IMR-90 (cell line): ENCODE results near the gene NUB1. TPM values are rescaled to one million over a fixed set of nuclear protein-coding genes. Genes with fewer than 3 reads are reported as not detected.

Source experiments
- ATAC-seq: fragments of 200-7000 bp; cut with Tn5 transposase; 2 replicates; pipeline ENCODE4 v1.9.1; 2020; ENCODE audit warnings: low read depth, mild to moderate bottlenecking, moderate library complexity
- BruUV-seq: library from RNA; stranded (reverse); fragments of 400-500 nt; replicated peaks from 2 replicates; lab custom pipeline; 2021; lab: Mats Ljungman, UMichigan
- CTCF ChIA-PET: fragments of 300-600 bp; formaldehyde crosslinking; extraction: SDS; loops from one replicate; lab custom pipeline; 2021; ENCODE audit warnings: antibody characterized with exemption; lab: Yijun Ruan, JAX
- POLR2A ChIA-PET: fragments of 300-600 bp; sonication (Branson Sonifier 250); formaldehyde crosslinking; loops from one replicate; lab custom pipeline; 2022; ENCODE audit warnings: antibody characterized with exemption; ENCODE audit not compliant: unreplicated experiment; lab: Charles Lee
- DNase-seq: peaks from one replicate; pipeline ENCODE4 v3.0.0; 2013
- H2AFZ ChIP-seq: replicated peaks from 2 replicates; pipeline ENCODE3; 2013; ENCODE audit warnings: low read length, mild to moderate bottlenecking; ENCODE audit not compliant: poor library complexity
- H2AK5ac ChIP-seq: 2 replicates; pipeline ENCODE4 v1.6.1; 2013; ENCODE audit warnings: low read depth, low read length, inconsistent platforms
- H2AK9ac ChIP-seq: replicated peaks from 2 replicates; pipeline ENCODE3; 2013; ENCODE audit warnings: mild to moderate bottlenecking, low read depth, low read length, moderate library complexity; ENCODE audit not compliant: poor library complexity
- H2BK120ac ChIP-seq: 2 replicates; pipeline ENCODE4 v1.6.1; 2013; ENCODE audit warnings: low read depth, low read length, inconsistent platforms
- H2BK15ac ChIP-seq: 3 replicates; pipeline ENCODE4 v1.6.1; 2013; ENCODE audit warnings: low read depth, low read length, inconsistent platforms
- H2BK20ac ChIP-seq: 2 replicates; pipeline ENCODE4 v1.6.1; 2013; ENCODE audit warnings: low read depth, mild to moderate bottlenecking, inconsistent platforms, low read length, moderate library complexity
- H2BK5ac ChIP-seq: 2 replicates; pipeline ENCODE4 v1.6.1; 2013; ENCODE audit warnings: mild to moderate bottlenecking, low read depth, low read length, inconsistent platforms; ENCODE audit not compliant: poor library complexity, severe bottlenecking
- H3K14ac ChIP-seq: replicated peaks from 2 replicates; pipeline ENCODE4 v1.6.1; 2013; ENCODE audit warnings: low read depth, low read length, inconsistent platforms
- H3K18ac ChIP-seq: 2 replicates; pipeline ENCODE4 v1.6.1; 2013; ENCODE audit warnings: low read depth, low read length, control low read depth
- H3K23ac ChIP-seq: 2 replicates; pipeline ENCODE4 v1.6.1; 2013; ENCODE audit warnings: low read depth, low read length, inconsistent platforms
- H3K27ac ChIP-seq: 2 replicates; pipeline ENCODE4 v1.5.1; 2013; ENCODE audit warnings: mild to moderate bottlenecking, control low read depth, low read length; ENCODE audit not compliant: insufficient read depth
- H3K27me3 ChIP-seq: 2 replicates; pipeline ENCODE4 v1.6.1; 2013; ENCODE audit warnings: low read length; ENCODE audit not compliant: control insufficient read depth, insufficient read depth
- H3K36me3 ChIP-seq: 2 replicates; pipeline ENCODE4 v1.6.1; 2013; ENCODE audit warnings: low read length, mixed read lengths; ENCODE audit not compliant: control insufficient read depth, insufficient read depth
- H3K4ac ChIP-seq: 2 replicates; pipeline ENCODE4 v1.6.1; 2013; ENCODE audit warnings: low read depth, low read length, inconsistent platforms
- H3K4me1 ChIP-seq: 2 replicates; pipeline ENCODE4 v1.6.1; 2013; ENCODE audit warnings: low read length, mixed read lengths; ENCODE audit not compliant: control insufficient read depth, insufficient read depth
- H3K4me2 ChIP-seq: 2 replicates; pipeline ENCODE4 v1.6.1; 2013; ENCODE audit warnings: low read depth, mild to moderate bottlenecking, control low read depth, low read length, moderate library complexity
- H3K4me3 ChIP-seq: 2 replicates; pipeline ENCODE4 v1.5.1; 2013; ENCODE audit warnings: low read depth, mild to moderate bottlenecking, control low read depth, low read length, moderate library complexity; ENCODE audit not compliant: insufficient read depth
- H3K56ac ChIP-seq: 2 replicates; pipeline ENCODE4 v1.6.1; 2013; ENCODE audit warnings: low read length, inconsistent platforms; ENCODE audit not compliant: insufficient read depth; ENCODE audit errors: extremely low read depth
- H3K79me1 ChIP-seq, 2 experiments: 2 replicates each; pipeline ENCODE4 v1.6.1; 2013; ENCODE audit warnings: low read length in 2 of 2, inconsistent platforms in 1 of 2, low read depth in 1 of 2
- H3K9ac ChIP-seq: 2 replicates; pipeline ENCODE4 v1.6.1; 2013; ENCODE audit warnings: low read depth, low read length, control low read depth
- H3K9me1 ChIP-seq: 2 replicates; pipeline ENCODE4 v1.6.1; 2013; ENCODE audit warnings: low read length, inconsistent platforms; ENCODE audit not compliant: insufficient read depth
- H3K9me3 ChIP-seq: 2 replicates; pipeline ENCODE4 v1.6.1; 2013; ENCODE audit warnings: low read length; ENCODE audit not compliant: control insufficient read depth, insufficient read depth
- H4K20me1 ChIP-seq: 2 replicates; pipeline ENCODE4 v1.6.1; 2013; ENCODE audit warnings: low read length, inconsistent platforms; ENCODE audit not compliant: insufficient read depth
- H4K5ac ChIP-seq: 2 replicates; pipeline ENCODE4 v1.6.1; 2013; ENCODE audit warnings: mild to moderate bottlenecking, low read depth, low read length, control low read depth
- H4K8ac ChIP-seq, 2 experiments: 2 replicates each; pipeline ENCODE4 v1.6.1; 2013; ENCODE audit warnings: low read depth in 2 of 2, low read length in 2 of 2, control low read depth in 1 of 2, inconsistent platforms in 1 of 2
- H4K91ac ChIP-seq: 2 replicates; pipeline ENCODE4 v1.6.1; 2013; ENCODE audit warnings: low read depth, low read length, inconsistent platforms; ENCODE audit not compliant: insufficient read depth
- BHLHE40 ChIP-seq: fragments of 150-350 bp; IDR thresholded peaks from 2 replicates; pipeline ENCODE4 v1.6.1; 2016; ENCODE audit warnings: mild to moderate bottlenecking, low read depth, low read length
- CEBPB ChIP-seq: IDR thresholded peaks from 2 replicates; pipeline ENCODE4 v1.6.1; 2012; ENCODE audit warnings: low read depth, low read length, improper control_type of control experiment
- CHD1 ChIP-seq: IDR thresholded peaks from 2 replicates; pipeline ENCODE4 v1.6.1; 2012; ENCODE audit warnings: low read depth, low read length, improper control_type of control experiment
- CTCF ChIP-seq: conservative IDR thresholded peaks from 2 replicates; pipeline ENCODE4 v1.5.1; 2012; ENCODE audit warnings: mild to moderate bottlenecking, low read depth, low read length, improper control_type of control experiment
- FOS ChIP-seq: fragments of 150-350 bp; IDR thresholded peaks from 2 replicates; pipeline ENCODE4 v1.6.1; 2016; ENCODE audit warnings: low read depth, low read length
- MAFK ChIP-seq: IDR thresholded peaks from 2 replicates; pipeline ENCODE4 v1.6.1; 2012; ENCODE audit warnings: low read depth, low read length, improper control_type of control experiment
- MAZ ChIP-seq: IDR thresholded peaks from 2 replicates; pipeline ENCODE4 v1.6.1; 2012; ENCODE audit warnings: low read depth, mild to moderate bottlenecking, low read length, improper control_type of control experiment, moderate library complexity, borderline replicate concordance
- MXI1 ChIP-seq: IDR thresholded peaks from 2 replicates; pipeline ENCODE4 v1.6.1; 2012; ENCODE audit warnings: low read depth, mild to moderate bottlenecking, low read length, moderate library complexity, borderline replicate concordance
- NFE2L2 ChIP-seq: fragments of 150-350 bp; IDR thresholded peaks from 2 replicates; pipeline ENCODE4 v1.6.1; 2016; ENCODE audit warnings: low read depth, mild to moderate bottlenecking, low read length
- POLR2A ChIP-seq: IDR thresholded peaks from 2 replicates; pipeline ENCODE4 v1.6.1; 2012; ENCODE audit warnings: mild to moderate bottlenecking, low read depth, low read length
- RAD21 ChIP-seq: IDR thresholded peaks from 2 replicates; pipeline ENCODE4 v1.6.1; 2012; ENCODE audit warnings: low read length, improper control_type of control experiment
- RCOR1 ChIP-seq: IDR thresholded peaks from 2 replicates; pipeline ENCODE4 v1.6.1; 2012; ENCODE audit warnings: mild to moderate bottlenecking, low read length, improper control_type of control experiment; ENCODE audit not compliant: insufficient replicate concordance
- RFX5 ChIP-seq: IDR thresholded peaks from 2 replicates; pipeline ENCODE4 v1.8.0; 2012; ENCODE audit warnings: low read depth, mild to moderate bottlenecking, low read length, moderate library complexity
- SMC3 ChIP-seq: fragments of 150-350 bp; IDR thresholded peaks from 2 replicates; pipeline ENCODE4 v1.6.1; 2016; ENCODE audit warnings: low read depth, mild to moderate bottlenecking, antibody characterized with exemption, low read length, moderate library complexity
- WGBS, 2 experiments: methylation state at CpG; one replicate each; pipeline versions ENCODE4 v1.1.5 to v1.1.7; 2013; ENCODE audit warnings: missing lambda C conversion rate in 2 of 2; ENCODE audit not compliant: insufficient read length in 1 of 2; ENCODE audit errors: extremely low coverage in 2 of 2; 5-methylcytosine and 5-hydroxymethylcytosine counted together
- dilution Hi-C: fragments of 300-500 bp; cut with HindIII; formaldehyde crosslinking; loops from one replicate; pipeline ENCODE4 v1.14.3; 2018; ENCODE audit warnings: low sequenced_read_pairs; ENCODE audit not compliant: unreplicated experiment
- in situ Hi-C: fragments of 300-500 bp; cut with MboI; formaldehyde crosslinking; loops from 3 replicates; pipeline ENCODE4 v1.14.3; 2019; ENCODE audit warnings: low sequenced_read_pairs, inconsistent platforms, mixed read lengths
- intact Hi-C: fragments of 100-400 bp; cut with micrococcal nuclease; formaldehyde crosslinking; loops from 2 replicates; pipeline ENCODE4 v1.10.0; 2022
- polyA plus RNA-seq, 3 experiments: library from polyadenylated mRNA; depleted of rRNA; stranded (reverse); fragments of >200 nt; gene quantifications; 2 replicates each; pipeline ENCODE4 v1.2.3, GENCODE V29; 2012; ENCODE audit warnings: low replicate concordance in 1 of 3
- total RNA-seq: library from RNA; depleted of rRNA; stranded (reverse); fragments of >200 nt; gene quantifications from 2 replicates; pipeline ENCODE4 v1.2.3, GENCODE V29; 2012
- TF ChIP-seq, protein P1 (sequence below): fragments of 150-350 bp; IDR thresholded peaks from 2 replicates; pipeline ENCODE4 v1.6.1; 2017; ENCODE audit warnings: mild to moderate bottlenecking, antibody characterized with exemption, low read length, low read depth
- TF ChIP-seq, protein P2 (sequence below): fragments of 150-350 bp; IDR thresholded peaks from 2 replicates; pipeline ENCODE4 v1.6.1; 2016; ENCODE audit warnings: low read depth, mild to moderate bottlenecking, low read length, moderate library complexity, borderline replicate concordance

The NUB1 gene
- total and polyA plus RNA-seq, 2 of the 4 experiments (the other 2 are of a cell fraction), result 20.1 to 29.7 TPM

DNA sequence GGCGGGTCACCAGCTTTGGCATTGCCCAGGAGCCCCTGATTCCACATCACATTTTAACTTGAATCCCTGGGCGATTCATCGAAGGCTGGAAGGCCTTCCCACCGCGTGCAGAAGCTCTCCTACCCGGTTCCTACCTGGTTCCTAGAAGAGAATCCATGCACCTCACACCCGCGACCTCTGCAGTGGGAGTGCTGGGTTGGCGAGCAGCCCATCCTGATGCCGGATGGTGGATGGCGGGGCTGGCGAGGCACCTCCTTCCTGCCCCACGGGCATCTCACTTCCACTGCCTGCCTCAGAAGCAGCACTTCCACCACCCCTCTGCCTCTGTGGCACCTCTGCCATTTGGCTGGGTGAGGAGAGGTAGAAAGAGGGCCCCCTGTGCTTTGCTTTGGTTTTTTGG lies 32.0 kb downstream of the NUB1 start:
- Histone ChIP-seq H2BK20ac (no peak overlapping the region), H3K9ac (no peak overlapping the region), H2BK120ac (no peak overlapping the region), H4K5ac (no peak overlapping the region), H2AFZ (no peak overlapping the region), H4K8ac (no peak overlapping the region), H3K4me3 (no peak overlapping the region), H3K4me2 (no peak overlapping the region), H3K23ac (no peak overlapping the region), H3K9me1 (no peaks in the 10 kb centered on the region), H2AK9ac (no peak overlapping the region), H2BK15ac (no peak overlapping the region), H3K56ac (no peak overlapping the region), H3K9me3 (no peaks in the 10 kb centered on the region), H3K14ac (no peak overlapping the region), H2AK5ac (no peak overlapping the region), H3K27ac (no peak overlapping the region), H3K4me1 (no peaks in the 10 kb centered on the region), H3K18ac (no peak overlapping the region), H4K20me1 (no peaks in the 10 kb centered on the region), H3K27me3 (no peaks in the 10 kb centered on the region), H3K4ac (no peak overlapping the region), H3K36me3 (peaks cover 45% of the 10 kb centered on the region), H2BK5ac (no peak overlapping the region), H3K79me1 (no peaks in the 10 kb centered on the region), H4K91ac (no peak overlapping the region)
- POLR2A ChIA-PET, result no interaction called here
- in situ Hi-C loops (loop anchor here (25.0 kb wide), 1 partner anchor 389 kb away; no protein-coding TSS in a partner anchor), dilution Hi-C loops (no loop called here), intact Hi-C loops (no loop called here)
- WGBS, 2 experiments, result 95% methylated on average over 4 of the region's 13 CpGs; no CpG with 5 or more reads in 1 of the 2 experiments
- no peak for ATAC-seq
- CTCF ChIA-PET, result no interaction called here
- BruUV-seq, result no TSS peak
- DNase-seq, result no peak
- TF ChIP-seq BHLHE40, result no peak
- no peak for TF ChIP-seq RCOR1
- TF ChIP-seq, protein P1, sequence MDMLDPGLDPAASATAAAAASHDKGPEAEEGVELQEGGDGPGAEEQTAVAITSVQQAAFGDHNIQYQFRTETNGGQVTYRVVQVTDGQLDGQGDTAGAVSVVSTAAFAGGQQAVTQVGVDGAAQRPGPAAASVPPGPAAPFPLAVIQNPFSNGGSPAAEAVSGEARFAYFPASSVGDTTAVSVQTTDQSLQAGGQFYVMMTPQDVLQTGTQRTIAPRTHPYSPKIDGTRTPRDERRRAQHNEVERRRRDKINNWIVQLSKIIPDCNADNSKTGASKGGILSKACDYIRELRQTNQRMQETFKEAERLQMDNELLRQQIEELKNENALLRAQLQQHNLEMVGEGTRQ, result no peak
- no peak for TF ChIP-seq RAD21
- TF ChIP-seq, protein P2, sequence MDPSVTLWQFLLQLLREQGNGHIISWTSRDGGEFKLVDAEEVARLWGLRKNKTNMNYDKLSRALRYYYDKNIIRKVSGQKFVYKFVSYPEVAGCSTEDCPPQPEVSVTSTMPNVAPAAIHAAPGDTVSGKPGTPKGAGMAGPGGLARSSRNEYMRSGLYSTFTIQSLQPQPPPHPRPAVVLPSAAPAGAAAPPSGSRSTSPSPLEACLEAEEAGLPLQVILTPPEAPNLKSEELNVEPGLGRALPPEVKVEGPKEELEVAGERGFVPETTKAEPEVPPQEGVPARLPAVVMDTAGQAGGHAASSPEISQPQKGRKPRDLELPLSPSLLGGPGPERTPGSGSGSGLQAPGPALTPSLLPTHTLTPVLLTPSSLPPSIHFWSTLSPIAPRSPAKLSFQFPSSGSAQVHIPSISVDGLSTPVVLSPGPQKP, result no peak
- no peak for TF ChIP-seq CTCF
- no peak for TF ChIP-seq NFE2L2
- no peak for TF ChIP-seq MAZ
- TF ChIP-seq RFX5, result no peak
- no peak for TF ChIP-seq CHD1
- TF ChIP-seq MAFK, result no peak
- no peak for TF ChIP-seq MXI1
- TF ChIP-seq POLR2A, result no peak
- TF ChIP-seq FOS, result no peak
- TF ChIP-seq SMC3, result no peak
- TF ChIP-seq CEBPB, result no peak
